Measurements from ENCODE around the gene NCR2. TPM values are rescaled to one million over a fixed set of nuclear protein-coding genes. Genes with fewer than 3 reads are reported as not detected.

Gene NCR2
- total and polyA plus RNA-seq, 9 of the 15 experiments (the other 6 are each of a cell fraction or from before 2014, with no cell fraction given) = not detected

DNA sequence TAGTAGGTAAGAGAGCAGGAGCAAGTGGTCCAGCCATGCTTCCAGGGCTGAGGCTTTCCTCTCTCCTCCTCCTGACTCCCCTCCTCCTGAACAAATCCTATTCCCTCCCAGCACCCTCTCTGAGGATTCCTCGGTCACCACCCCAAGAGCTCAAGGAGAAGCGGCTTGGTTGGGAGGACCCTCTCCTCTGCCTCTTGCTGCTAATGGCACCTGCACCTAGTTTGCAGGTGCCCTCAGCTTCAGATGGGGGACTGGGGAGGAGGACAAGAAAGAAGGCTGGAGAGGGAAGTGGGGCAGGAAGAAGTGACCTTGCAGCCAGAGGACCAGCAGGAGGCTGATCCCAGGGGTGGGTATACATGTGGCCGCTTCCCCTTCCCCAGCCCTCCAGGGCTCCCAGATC is 17.5 kb downstream of the NCR2 start:
- intact Hi-C loops (cut with micrococcal nuclease) (no loop called here), in situ Hi-C loops (cut with MboI) (no loop called here)
- H3K27ac ChIP-seq (ENCODE audit: extremely low read depth, low read depth, low read length) = no peak overlapping the region
- H2AFZ ChIP-seq (ENCODE audit: low read depth, low read length) = no peak overlapping the region
- 0% methylated on average over 3 of the region's 3 CpGs for WGBS (ENCODE audit: insufficient coverage, low coverage, missing lambda C conversion rate)
- no peak for ATAC-seq
- no peak for FAIRE-seq
- no peaks in the 10 kb centered on the region for H3K4me1 ChIP-seq (replicated peaks in 1 of 2; ENCODE audit: control insufficient read depth in 2 of 2, insufficient read depth in 2 of 2, low read length in 2 of 2)
- no peak for DNase-seq (ENCODE audit: extremely low read depth in 1 of 4, low spot score in 3 of 4)
- TF ChIP-seq L3MBTL2 (IDR thresholded peaks at IDR 0.05) (no peak), ZNF175 (CRISPR knock-in tag; IDR thresholded peaks at IDR 0.05; ENCODE audit: low read depth) (no peak), TCF15 (CRISPR knock-in tag; IDR thresholded peaks at IDR 0.05) (no peak), ZZZ3 (IDR thresholded peaks at IDR 0.05) (no peak), FOXA1 (IDR thresholded peaks at IDR 0.05; ENCODE audit: borderline replicate concordance) (no peak), NEUROD1 (IDR thresholded peaks at IDR 0.05; ENCODE audit: borderline replicate concordance, low read depth, low read length, partially characterized antibody) (no peak), SIN3B (IDR thresholded peaks at IDR 0.05; ENCODE audit: low read depth) (no peak), RNF2 (IDR thresholded peaks at IDR 0.05) (no peak), MECOM (CRISPR knock-in tag; IDR thresholded peaks at IDR 0.05) (no peak), CBX1 (IDR thresholded peaks at IDR 0.05; ENCODE audit: low read depth) (no peak), CEBPG (CRISPR knock-in tag; IDR thresholded peaks at IDR 0.05) (no peak), CEBPG (tag; conservative IDR thresholded peaks at IDR 0.05 in 1 of 2, IDR thresholded peaks at IDR 0.05 in 1 of 2) (no peak), KAT8 (IDR thresholded peaks at IDR 0.05; ENCODE audit: low read depth) (no peak), PCBP2 (IDR thresholded peaks at IDR 0.05; ENCODE audit: low read depth, low read length, poor library complexity, severe bottlenecking) (no peak), BRD9 (IDR thresholded peaks at IDR 0.05; ENCODE audit: low read depth, partially characterized antibody) (no peak)
- H3K36me3 ChIP-seq (ENCODE audit: control insufficient read depth, insufficient read depth, low read length) = no peaks in the 10 kb centered on the region
- H4K20me1 ChIP-seq (replicated peaks; ENCODE audit: control insufficient read depth, insufficient read depth, low read length) = no peaks in the 10 kb centered on the region
- no peaks in the 10 kb centered on the region for H3K9me1 ChIP-seq (ENCODE audit: control insufficient read depth, insufficient read depth, low read length)
- H3K9me3 ChIP-seq (replicated peaks; ENCODE audit: control insufficient read depth, insufficient read depth, low read depth, low read length) = peaks cover 2% of the 10 kb centered on the region; the same call in 1 of the 2 replicates
- peaks cover 29 to 35% of the 10 kb centered on the region in 2 experiments for H3K27me3 ChIP-seq (ENCODE audit: control insufficient read depth in 2 of 2, insufficient read depth in 2 of 2, low read length in 2 of 2)
- BruUV-seq (replicated peaks) = no TSS peak
- no peaks in the 10 kb centered on the region for H3K79me2 ChIP-seq (ENCODE audit: control insufficient read depth, insufficient read depth, low read length)
- ChIA-PET POLR2A (interaction anchor here (0.9 to 1.0 kb wide), 2 partner anchors 8 to 20 kb away, joined by 3 read pairs; no protein-coding TSS in a partner anchor), CTCF (ENCODE audit: low intra/inter-chr PET ratio) (no interaction called here)
- H3K4me3 ChIP-seq = no peak overlapping the region
- H3K4me2 ChIP-seq (ENCODE audit: insufficient read depth, low read length) = no peak overlapping the region
- no peak overlapping the region for H3K9ac ChIP-seq (ENCODE audit: insufficient read depth in 1 of 2, low read depth in 2 of 2, low read length in 2 of 2)
